G401.6 (cell line): ENCODE data around the gene ZNF862.

Source experiments
- FAIRE-seq: peaks from 2 replicates; lab custom pipeline; 2012; peaks lifted over from hg19 to GRCh38; lab: Jason Lieb, UNC

ZNF862 gene

GRCh38 chr7:149846436-149847046, 8.4 kb downstream of the ZNF862 start:
- FAIRE-seq: no peak

- no peak for FAIRE-seq
These were observed 11.0 kb downstream of the ZNF862 start for GRCh38 chr7:149849174-149849573.

GRCh38 chr7:149850007-149850594, 11.9 kb downstream of the ZNF862 start:
- FAIRE-seq: no peak

DNA sequence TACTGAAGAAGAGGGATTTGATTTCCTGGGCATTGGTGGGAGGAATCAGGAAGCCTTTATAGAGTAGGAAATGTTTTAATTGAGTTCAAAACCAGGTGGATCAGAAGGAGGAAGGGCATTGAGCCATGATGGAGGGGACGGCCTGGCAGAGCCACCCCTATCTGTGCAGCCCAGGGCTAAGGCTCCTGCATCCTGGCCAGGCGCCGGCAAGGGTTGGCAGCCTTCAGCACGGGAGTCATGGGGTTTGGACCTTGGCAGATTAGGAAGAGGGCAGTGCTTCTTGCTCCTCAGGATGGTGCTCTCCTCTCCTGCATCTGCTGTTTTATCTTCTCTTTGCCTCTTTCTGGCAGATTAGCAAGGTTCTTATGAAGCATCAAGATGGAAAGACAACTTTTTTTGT, 12.5 kb downstream of the ZNF862 start:
- no peak for FAIRE-seq

GRCh38 chr7:149851449-149851848, 13.3 kb downstream of the ZNF862 start:
- no peak for FAIRE-seq

DNA sequence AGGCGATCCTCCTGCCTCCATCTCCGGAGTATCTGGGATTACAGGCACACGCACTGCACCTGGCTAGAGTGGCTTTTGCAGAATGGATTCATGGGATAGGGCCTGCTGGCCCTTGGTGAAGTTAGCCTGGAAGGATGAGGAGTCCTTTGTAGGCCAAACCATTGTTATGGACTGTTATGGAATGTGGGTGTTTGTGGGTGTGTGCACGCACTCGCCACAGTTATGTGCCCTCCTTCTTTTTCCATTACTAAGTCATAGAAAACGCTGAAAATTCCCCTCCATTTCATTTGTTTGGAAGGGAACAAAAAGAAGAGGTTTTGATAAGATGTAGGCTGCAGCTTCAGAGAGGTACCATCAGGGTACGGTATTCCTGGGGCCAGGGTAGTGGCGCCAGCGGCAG, 15.0 kb downstream of the ZNF862 start:
- no peak for FAIRE-seq

- FAIRE-seq: no peak
These were observed 16.6 kb downstream of the ZNF862 start for GRCh38 chr7:149854611-149855360.

- FAIRE-seq: no peak
These were observed 17.5 kb downstream of the ZNF862 start for GRCh38 chr7:149855361-149856305.

- FAIRE-seq: no peak
These were observed 18.4 kb downstream of the ZNF862 start for GRCh38 chr7:149856583-149856982.

- FAIRE-seq: no peak
These were observed 21.2 kb downstream of the ZNF862 start for GRCh38 chr7:149859369-149859768.

DNA sequence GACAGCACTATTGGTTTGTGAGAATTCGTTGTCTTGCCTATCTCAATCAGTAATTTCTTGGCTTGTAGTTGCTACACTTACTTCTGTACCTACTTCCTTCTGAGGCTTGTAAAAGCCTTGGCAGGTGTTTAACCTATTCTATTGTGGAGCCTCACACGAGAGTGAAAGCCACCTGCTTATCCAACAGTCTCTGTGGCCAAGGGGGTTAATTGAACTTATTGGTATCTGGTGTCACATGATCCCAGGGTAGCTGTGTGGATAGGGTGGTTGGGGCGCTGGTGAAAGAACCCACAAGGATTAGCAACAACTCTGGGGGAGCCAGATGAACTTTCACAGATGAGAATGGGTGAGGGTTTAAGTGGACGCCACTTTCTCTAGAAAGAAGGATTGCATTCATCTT, 21.7 kb downstream of the ZNF862 start:
- FAIRE-seq: no peak

DNA sequence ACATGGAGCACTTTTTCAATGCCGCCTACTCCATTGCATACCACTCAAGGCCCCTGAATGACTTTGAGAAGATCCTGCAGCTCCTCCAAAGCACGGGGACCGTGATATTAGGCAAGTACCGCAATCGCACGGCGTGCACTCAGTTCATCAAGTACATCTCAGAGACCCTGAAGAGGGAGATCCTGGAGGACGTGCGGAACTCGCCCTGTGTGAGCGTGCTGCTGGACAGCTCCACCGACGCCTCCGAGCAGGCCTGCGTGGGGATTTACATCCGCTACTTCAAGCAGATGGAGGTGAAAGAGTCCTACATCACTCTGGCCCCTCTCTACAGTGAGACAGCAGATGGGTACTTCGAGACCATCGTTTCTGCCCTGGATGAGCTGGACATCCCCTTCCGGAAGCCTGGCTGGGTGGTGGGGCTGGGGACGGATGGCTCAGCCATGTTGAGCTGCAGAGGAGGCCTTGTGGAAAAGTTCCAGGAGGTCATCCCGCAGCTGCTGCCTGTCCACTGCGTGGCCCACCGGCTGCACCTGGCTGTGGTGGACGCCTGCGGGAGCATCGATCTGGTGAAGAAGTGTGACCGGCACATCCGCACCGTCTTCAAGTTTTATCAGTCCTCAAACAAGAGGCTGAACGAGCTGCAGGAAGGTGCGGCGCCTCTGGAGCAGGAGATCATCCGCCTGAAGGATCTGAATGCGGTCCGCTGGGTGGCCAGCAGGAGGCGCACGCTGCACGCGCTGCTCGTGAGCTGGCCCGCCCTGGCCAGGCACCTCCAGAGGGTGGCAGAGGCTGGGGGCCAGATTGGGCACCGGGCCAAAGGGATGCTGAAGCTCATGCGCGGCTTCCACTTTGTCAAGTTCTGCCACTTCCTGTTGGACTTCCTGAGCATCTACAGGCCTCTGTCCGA, 22.9 kb downstream of the ZNF862 start:
- FAIRE-seq: no peak

- no peak for FAIRE-seq
These were observed 23.5 kb downstream of the ZNF862 start for GRCh38 chr7:149861728-149862045.

- no peak for FAIRE-seq
These were observed 24.0 kb downstream of the ZNF862 start for GRCh38 chr7:149862156-149862555.

GRCh38 chr7:149863500-149863899, 25.3 kb downstream of the ZNF862 start:
- FAIRE-seq: no peak

- FAIRE-seq: no peak
These were observed 25.8 kb downstream of the ZNF862 start for GRCh38 chr7:149864023-149864422.

DNA sequence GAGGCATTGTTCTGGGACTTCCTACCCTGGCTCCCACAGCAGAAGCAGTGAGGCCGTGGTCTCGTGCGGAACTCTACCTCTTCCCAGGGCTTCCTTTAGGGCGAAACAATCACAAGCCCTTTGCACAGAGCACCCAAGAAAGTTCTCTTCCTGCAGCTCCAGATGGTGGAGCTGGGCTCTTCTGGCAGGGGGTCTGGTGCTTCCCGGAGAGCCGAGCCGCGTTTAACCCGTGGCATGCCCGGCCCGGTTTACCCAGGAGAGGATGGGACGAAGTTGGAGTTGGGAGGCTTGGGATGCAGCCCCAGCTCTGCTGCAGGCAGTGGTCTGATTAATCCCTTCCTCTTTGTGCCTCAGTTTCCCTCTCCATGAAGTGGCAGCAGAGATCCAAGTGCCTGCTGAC, 26.6 kb downstream of the ZNF862 start:
- FAIRE-seq: no peak

DNA sequence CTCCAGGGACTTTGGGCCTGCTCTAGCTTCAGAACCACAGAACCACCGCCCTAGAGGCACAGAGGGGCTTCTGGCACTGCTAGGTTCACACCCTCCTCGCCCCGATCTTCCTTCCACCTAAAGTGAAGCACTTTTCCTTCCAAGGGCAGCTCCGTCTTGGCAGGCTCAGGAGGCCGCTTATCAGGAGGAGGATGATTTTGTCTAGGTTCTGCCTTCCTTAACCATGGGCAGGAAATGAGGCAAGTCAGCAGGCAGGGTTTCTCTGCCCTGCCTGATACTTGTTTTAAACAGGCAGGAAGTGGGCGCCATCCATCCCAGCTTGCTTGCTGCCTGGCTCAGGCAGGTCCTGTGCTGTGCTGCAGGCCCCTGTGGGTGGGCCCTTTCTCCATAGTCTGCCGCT, 27.3 kb downstream of the ZNF862 start:
- no peak for FAIRE-seq

- FAIRE-seq: no peak
These were observed 28.1 kb downstream of the ZNF862 start for GRCh38 chr7:149866139-149866778.

- no peak for FAIRE-seq
These were observed 28.7 kb downstream of the ZNF862 start for GRCh38 chr7:149866779-149867447.
